ENCODE measurements around the gene BEND3.
"Not testable (repeated sequence)": the region's sequence is repeated elsewhere in the genome, so short reads cannot be mapped to it uniquely, and the experiment has no call there.

The BEND3 gene

GRCh38 chr6:107122748-107123147 lies 7.4 kb upstream of the BEND3 start:
- Histone ChIP-seq H3K4me3 (no peak overlapping the region), H3K27ac (no peak overlapping the region)

DNA sequence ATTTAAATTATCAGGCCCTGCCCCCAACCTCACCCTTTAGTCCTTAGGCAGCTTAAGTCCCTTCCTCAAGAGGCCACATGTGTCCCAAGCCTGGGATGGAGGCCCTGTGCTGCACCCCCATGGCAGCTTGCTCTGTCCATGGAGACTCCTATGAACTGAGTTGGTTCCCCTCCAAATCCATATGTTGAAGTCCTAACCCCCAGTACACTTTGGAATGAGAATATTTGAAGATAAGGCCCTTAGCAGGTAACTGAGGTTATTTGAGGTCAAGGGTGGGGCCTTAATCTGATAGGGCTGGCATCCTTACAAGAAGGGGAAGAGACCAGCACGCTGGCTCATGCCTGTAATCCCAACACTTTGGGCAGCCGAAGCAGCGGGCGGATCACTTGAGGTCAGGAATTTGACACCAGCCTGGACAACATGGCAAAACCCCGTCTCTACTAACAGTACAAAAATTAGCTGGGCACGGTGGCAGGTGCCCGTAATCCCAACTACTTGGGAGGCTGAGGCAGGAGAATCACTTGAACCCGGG lies 6.7 kb upstream of the BEND3 start:
- Histone ChIP-seq H3K27ac (no peak overlapping the region), H3K4me3 (no peak overlapping the region)

DNA sequence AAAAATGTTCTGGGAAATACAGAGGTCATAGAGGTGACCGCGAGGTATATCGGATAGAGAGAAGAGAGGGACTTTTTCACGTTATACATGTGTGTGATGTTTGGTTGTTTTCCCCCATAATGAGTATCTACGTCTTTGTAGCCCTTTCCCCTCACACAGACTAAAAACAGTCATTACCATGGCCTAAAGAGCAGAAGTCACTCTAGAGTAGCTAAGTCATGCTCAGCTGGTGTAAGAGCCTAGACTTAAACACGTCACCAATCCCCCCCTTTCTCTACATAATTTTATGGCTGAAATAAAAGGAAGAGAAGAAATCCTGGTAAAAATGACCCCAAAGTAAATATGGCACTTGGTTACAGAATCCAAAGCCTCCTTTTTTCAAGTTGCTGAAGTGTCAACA lies 6.0 kb upstream of the BEND3 start:
- H3K27ac ChIP-seq = no peak overlapping the region
- H3K4me3 ChIP-seq = no peak overlapping the region

- Histone ChIP-seq H3K4me3 (no peak overlapping the region), H3K27ac (no peak overlapping the region)
Observed at GRCh38 chr6:107120404-107120803, 5.1 kb upstream of the BEND3 start.

DNA sequence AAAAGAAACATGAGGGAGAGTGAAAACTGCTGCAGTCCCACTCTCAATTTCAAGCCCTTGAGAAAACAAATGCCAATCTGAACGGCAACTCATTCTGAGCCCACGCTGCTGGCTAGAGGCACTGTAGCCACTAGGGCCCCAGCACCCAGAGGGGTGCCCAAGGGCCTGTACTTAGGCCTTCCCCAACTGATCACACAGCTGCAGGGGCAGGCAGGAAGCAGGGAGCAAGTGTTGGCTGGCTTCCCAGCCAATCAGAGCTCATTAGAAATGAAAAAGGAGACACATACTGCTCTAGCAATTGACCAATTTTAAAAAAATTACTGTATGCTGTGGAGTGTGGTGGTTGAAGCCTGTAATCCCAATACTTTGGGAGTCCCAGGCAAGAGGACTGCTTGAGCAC lies 3.7 kb upstream of the BEND3 start:
- no peak overlapping the region for H3K27ac ChIP-seq
- H3K4me3 ChIP-seq = no peak overlapping the region

GRCh38 chr6:107118540-107118939 lies 3.2 kb upstream of the BEND3 start:
- not testable (repeated sequence) for H3K27ac ChIP-seq, H3K4me3 ChIP-seq

DNA sequence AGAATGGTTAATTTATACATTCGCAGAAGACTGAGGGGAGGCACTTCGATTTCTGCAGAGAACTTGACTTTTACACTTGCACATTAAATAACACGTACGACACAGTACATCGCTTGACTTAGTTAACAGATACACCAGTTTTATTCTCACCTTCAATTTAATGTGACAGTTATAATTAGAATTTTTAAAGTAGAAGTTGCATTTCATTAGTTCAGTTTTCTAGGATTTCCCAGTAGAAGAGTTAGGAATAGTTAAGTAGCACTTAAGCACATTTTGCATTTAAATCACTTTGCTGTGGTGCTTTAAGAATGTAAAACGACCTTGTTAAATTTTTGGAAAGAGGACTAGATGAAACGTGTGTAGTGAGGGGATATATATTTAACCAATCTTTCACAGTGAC lies 1.6 kb upstream of the BEND3 start:
- Histone ChIP-seq H3K27ac (no peak overlapping the region), H3K4me3 (no peak overlapping the region)

DNA sequence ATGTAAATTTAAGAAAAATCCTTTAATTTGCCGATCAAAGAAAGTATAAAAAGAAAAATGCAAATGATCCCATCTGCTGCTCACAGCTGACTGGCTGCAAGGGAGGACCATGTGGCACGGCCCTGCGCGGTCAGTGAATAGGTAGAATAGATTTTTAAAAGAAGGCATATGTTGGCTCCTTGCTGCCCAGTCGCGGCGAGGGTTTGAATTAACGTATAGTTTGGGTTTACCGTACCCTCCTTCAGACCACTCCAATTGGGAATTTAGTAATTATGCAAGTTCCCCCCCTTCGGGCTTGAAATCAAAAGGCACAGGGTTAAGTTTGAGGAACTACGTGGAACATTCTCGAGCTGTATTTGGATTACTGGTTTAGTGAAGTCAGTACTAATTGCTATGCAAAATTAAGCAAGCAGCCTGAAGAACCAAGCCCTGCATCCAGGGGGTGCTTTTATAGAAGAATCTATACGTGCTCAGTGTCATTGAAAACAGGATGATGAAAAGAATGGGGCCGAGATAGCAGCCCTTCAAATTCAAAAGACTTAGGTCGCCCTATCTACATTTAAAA lies 1.1 kb upstream of the BEND3 start:
- peak overlapping the region; percentile 43 to 82 (median 74) for H3K4me3 ChIP-seq
- peak overlapping the region in 1 of 21 experiments; percentile 63 for H3K27ac ChIP-seq

GRCh38 chr6:107115695-107116327 lies 496 bp upstream of the BEND3 start:
- peak overlapping the region; percentile 43 to 82 (median 74) for H3K4me3 ChIP-seq
- peak overlapping the region in 12 of 21 experiments; percentile 7 to 78 (median 54) for H3K27ac ChIP-seq

- H3K27ac ChIP-seq = peak overlapping the region in 12 of 21 experiments; percentile 28 to 78 (median 64)
Observed at GRCh38 chr6:107114213-107114925, 946 bp downstream of the BEND3 start.

DNA sequence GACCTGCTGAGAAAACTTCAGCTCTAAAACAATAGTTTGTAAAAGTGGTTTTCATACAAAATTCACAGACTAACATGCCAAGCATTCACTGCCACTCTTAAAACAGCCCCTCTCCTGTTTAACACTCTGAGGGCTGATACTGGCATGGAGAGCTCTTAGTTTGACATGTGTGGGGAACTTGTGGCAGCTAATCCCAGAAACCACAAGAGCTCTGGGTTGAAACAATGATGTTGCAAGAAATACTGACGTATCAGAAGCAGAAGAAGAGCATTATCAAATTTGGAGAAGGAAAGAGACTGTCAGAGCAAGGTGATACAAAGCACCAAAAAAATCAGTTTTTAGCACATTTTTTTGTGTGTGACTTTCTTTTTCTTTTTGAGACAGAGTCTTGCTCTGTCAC lies 5.1 kb downstream of the BEND3 start:
- H3K4me3 ChIP-seq = no peak overlapping the region

More at GRCh38 chr6:107114213-107114925, 946 bp downstream of the BEND3 start:
- H3K4me3 ChIP-seq = peak overlapping the region; percentile 43 to 82 (median 74)

GRCh38 chr6:107108201-107108890 lies 7.0 kb downstream of the BEND3 start:
- Histone ChIP-seq H3K4me3 (no peak overlapping the region), H3K27ac (no peak overlapping the region)

More for the DNA sequence above, 5.1 kb downstream of the BEND3 start:
- no peak overlapping the region for H3K27ac ChIP-seq

DNA sequence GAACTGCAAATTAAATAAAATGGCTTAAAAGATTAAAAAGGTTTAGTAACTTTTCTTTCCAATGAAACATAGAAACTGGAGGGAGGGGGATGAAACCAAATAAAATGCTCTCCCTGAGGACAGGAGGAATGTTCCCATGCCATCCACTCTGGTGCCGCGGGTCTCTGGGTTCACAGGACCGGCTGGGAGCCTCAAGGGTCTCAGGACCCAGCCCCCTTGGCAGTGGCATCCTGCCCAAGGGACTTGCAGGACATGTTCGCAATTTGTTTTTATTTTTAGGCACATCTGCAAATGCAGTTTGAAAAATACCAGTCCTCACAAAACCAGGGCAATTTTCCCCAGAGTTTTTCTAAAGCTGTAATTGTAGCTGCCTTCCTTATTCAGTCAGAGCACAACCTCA lies 7.5 kb downstream of the BEND3 start:
- H3K27ac ChIP-seq = no peak overlapping the region
- H3K4me3 ChIP-seq = no peak overlapping the region

GRCh38 chr6:107106165-107106564 lies 9.2 kb downstream of the BEND3 start:
- H3K4me3 ChIP-seq = no peak overlapping the region
- no peak overlapping the region for H3K27ac ChIP-seq

DNA sequence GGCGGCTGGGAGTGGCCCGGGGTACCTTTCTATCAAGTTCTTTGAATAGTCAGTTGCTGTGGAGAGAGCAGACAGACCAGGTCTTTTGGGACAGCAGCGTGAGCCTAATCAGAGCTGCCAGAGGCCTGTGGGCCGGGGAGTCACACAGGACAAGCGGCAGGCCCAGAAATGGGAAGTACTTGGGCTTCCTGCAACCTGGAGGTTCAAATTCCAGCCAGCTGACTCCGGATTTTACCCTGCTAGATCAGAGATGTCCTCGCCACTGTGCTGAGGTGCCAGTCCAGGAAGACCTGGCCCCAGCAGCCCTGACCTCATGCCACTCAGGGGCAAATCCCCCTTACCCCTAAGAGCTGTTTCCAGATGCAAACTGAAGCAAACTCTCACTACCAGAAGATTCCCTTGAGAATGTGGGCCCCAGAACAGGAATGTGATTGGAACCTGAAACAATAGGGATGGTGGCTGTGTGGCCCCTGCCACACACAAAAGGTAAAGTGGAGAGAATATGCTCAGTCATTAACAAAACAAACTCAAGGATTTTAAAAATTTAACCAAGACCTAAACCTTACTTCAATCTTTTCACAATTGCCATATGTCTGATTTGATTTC lies 9.7 kb downstream of the BEND3 start:
- no peak overlapping the region for H3K4me3 ChIP-seq
- H3K27ac ChIP-seq = no peak overlapping the region

GRCh38 chr6:107103082-107103481 lies 12.2 kb downstream of the BEND3 start:
- Histone ChIP-seq H3K4me3 (no peak overlapping the region), H3K27ac (no peak overlapping the region)

DNA sequence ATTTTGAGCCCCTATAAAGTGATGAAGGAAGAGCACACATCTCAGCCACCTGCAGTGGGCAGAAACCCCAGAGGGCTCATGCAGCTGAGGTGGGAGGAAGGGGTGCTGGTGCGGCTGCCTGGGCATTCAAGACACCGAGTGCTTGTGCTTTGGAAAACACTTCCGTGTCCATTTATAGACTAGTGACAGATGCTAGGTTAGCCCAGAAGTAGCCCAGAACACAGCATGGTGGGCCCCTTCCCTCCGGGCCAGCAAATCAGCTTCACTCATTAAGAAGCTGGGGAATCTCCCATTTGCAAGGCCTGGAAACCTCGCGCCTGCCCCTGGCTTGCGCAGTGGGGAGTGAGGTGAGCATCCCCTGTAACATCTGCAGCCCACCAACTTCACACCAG lies 12.9 kb downstream of the BEND3 start:
- H3K4me3 ChIP-seq = no peak overlapping the region
- H3K27ac ChIP-seq = no peak overlapping the region

GRCh38 chr6:107101686-107102413 lies 13.5 kb downstream of the BEND3 start:
- no peak overlapping the region for H3K27ac ChIP-seq
- no peak overlapping the region for H3K4me3 ChIP-seq

DNA sequence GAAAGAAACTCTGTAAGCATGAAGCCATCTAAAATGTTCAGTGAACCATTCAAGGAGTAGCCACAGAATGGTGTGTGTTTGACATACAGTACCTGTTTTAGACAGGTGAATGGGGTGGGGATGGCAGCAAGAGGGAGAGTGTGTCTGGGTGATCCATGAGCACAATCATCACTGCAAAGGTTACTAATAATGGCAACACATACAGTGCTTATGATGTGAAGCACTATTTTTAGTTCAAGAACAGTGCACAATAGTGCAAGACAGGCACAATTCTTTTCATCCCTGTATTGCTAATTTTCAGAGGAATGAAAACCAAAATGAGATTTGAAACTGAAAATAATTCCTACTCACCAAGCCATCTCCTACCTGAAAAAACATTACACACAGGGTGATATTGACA lies 14.1 kb downstream of the BEND3 start:
- no peak overlapping the region for H3K27ac ChIP-seq
- H3K4me3 ChIP-seq = no peak overlapping the region
